VCaP (cell line): Measurements from ENCODE around the gene LRRC73.

Source experiments
- H3K27ac ChIP-seq: fragments of 450-650 bp; 2 replicates; pipeline ENCODE4 v1.5.1; 2017
- CTCF ChIP-seq: fragments of 450-650 bp; conservative IDR thresholded peaks from 2 replicates; pipeline ENCODE4 v1.5.1; 2017; ENCODE audit warnings: mild to moderate bottlenecking, moderate library complexity

LRRC73 gene

GRCh38 chr6:43488667-43489276 lies 21.4 kb downstream of the LRRC73 start:
- no peak for TF ChIP-seq CTCF
- H3K27ac ChIP-seq, result no peak overlapping the region

GRCh38 chr6:43481591-43482236 lies 28.4 kb downstream of the LRRC73 start:
- no peak overlapping the region for H3K27ac ChIP-seq
- no peak for TF ChIP-seq CTCF

GRCh38 chr6:43481075-43481474 lies 29.1 kb downstream of the LRRC73 start:
- no peak overlapping the region for H3K27ac ChIP-seq
- TF ChIP-seq CTCF, result no peak

GRCh38 chr6:43478008-43478372 lies 32.2 kb downstream of the LRRC73 start:
- H3K27ac ChIP-seq, result peak overlapping the region; percentile 80

GRCh38 chr6:43477235-43478007 lies 32.7 kb downstream of the LRRC73 start, which contains the start of gene TJAP1:
TJAP1 (plus strand) TSS chr6:43477570; CDS start chr6:43499002, 21,432 bp downstream.
- no peak for TF ChIP-seq CTCF
- peak within 1 kb of the TSS; percentile 80 for H3K27ac ChIP-seq

More at GRCh38 chr6:43478008-43478372, 32.2 kb downstream of the LRRC73 start:
- TF ChIP-seq CTCF, result no peak

GRCh38 chr6:43476746-43477145 lies 33.4 kb downstream of the LRRC73 start:
- TF ChIP-seq CTCF, result no peak
- H3K27ac ChIP-seq, result peak overlapping the region; percentile 80

- H3K27ac ChIP-seq, result no peak overlapping the region
- TF ChIP-seq CTCF, result no peak
Observed at GRCh38 chr6:43475516-43475915, 34.6 kb downstream of the LRRC73 start.
